ENCODE measurements around the gene ALS2CL. TPM values are rescaled to one million over a fixed set of nuclear protein-coding genes. Genes with fewer than 3 reads are reported as not detected.

The ALS2CL gene
- total RNA-seq, 1 experiment from 2014 or later: 39.6 TPM

GRCh38 chr3:46661776-46662766, 31.4 kb downstream of the ALS2CL start:
- H3K27me3 Mint-ChIP-seq (ENCODE audit: unreplicated experiment): peaks cover 41% of the 10 kb centered on the region
- no peak overlapping the region for H3K4me3 Mint-ChIP-seq (ENCODE audit: low read depth, unreplicated experiment)
- TF ChIP-seq, protein P1, sequence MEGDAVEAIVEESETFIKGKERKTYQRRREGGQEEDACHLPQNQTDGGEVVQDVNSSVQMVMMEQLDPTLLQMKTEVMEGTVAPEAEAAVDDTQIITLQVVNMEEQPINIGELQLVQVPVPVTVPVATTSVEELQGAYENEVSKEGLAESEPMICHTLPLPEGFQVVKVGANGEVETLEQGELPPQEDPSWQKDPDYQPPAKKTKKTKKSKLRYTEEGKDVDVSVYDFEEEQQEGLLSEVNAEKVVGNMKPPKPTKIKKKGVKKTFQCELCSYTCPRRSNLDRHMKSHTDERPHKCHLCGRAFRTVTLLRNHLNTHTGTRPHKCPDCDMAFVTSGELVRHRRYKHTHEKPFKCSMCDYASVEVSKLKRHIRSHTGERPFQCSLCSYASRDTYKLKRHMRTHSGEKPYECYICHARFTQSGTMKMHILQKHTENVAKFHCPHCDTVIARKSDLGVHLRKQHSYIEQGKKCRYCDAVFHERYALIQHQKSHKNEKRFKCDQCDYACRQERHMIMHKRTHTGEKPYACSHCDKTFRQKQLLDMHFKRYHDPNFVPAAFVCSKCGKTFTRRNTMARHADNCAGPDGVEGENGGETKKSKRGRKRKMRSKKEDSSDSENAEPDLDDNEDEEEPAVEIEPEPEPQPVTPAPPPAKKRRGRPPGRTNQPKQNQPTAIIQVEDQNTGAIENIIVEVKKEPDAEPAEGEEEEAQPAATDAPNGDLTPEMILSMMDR (IDR thresholded peaks at IDR 0.05; ENCODE audit: unreplicated experiment): no peak
- DNase-seq: no peak
- H3K36me3 Mint-ChIP-seq (ENCODE audit: insufficient read depth, unreplicated experiment): peaks cover 4% of the 10 kb centered on the region
- BruUV-seq (replicated peaks): no TSS peak
- CTCF ChIA-PET: no interaction called here
- H3K27ac Mint-ChIP-seq (ENCODE audit: unreplicated experiment): no peak overlapping the region
- intact Hi-C loops (cut with micrococcal nuclease; ENCODE audit: unreplicated experiment): no loop called here
- no peaks in the 10 kb centered on the region for H3K4me1 Mint-ChIP-seq (ENCODE audit: low read depth, unreplicated experiment)
- H3K9me3 Mint-ChIP-seq (ENCODE audit: low read depth, unreplicated experiment): no peaks in the 10 kb centered on the region

DNA sequence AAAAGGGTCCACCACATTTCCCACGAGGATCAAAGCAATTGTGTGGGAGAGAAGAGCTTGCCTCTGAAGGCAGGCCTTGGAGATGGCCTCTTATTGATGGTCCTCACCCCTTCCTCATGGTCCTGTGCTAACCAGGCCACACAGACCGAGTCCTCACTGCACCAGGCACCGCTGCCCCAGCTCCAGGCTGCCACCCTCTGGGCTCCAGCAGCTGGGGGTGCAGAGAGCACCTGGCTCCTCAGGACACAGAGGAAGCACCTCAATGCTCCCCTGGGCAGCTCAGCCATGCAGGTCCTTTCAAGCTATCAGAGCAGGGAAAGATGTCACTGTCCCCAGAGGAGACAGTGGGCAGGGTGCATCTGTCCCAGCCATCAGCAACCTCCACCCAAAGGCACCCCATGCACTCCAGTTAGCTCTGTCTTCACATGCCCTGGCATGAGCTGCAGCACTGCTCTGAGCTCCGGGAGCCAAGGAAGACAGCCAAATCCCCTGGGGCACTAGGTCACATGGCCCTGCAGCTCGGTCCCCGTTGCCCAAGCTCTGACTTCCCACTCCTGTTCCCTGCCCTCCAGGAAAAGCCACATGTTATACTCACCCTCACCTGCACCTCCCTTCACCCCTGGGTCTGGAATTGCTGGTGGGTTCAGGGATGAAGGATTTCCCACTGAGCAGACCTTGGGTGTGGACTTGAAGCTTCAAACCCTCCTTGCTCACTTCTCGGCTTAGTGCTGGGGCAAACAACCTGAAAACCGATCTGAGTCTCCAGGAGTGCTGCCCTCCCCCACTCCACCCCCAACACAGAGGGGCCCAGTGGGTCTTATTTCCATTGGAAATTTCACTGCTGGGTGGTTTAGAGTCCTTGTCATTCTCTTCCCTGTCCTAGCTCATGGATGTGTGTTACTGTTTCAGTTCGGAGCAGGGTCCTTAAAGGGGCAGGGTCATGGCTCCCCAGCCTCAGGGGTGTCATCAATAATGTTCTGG, 32.6 kb downstream of the ALS2CL start:
- Mint-ChIP-seq H3K27ac (ENCODE audit: unreplicated experiment) (no peak overlapping the region), H3K4me3 (ENCODE audit: low read depth, unreplicated experiment) (no peak overlapping the region), H3K27me3 (ENCODE audit: unreplicated experiment) (peaks cover 31% of the 10 kb centered on the region), H3K9me3 (ENCODE audit: low read depth, unreplicated experiment) (no peaks in the 10 kb centered on the region), H3K36me3 (ENCODE audit: insufficient read depth, unreplicated experiment) (no peaks in the 10 kb centered on the region), H3K4me1 (ENCODE audit: low read depth, unreplicated experiment) (no peaks in the 10 kb centered on the region)
- CTCF ChIA-PET: interaction anchor here (1.1 kb wide), 1 partner anchor 172 kb away, joined by 4 read pairs; no protein-coding TSS in a partner anchor
- TF ChIP-seq, protein P1 (IDR thresholded peaks at IDR 0.05; ENCODE audit: unreplicated experiment): no peak
- no TSS peak for BruUV-seq (replicated peaks)
- intact Hi-C loops (cut with micrococcal nuclease; ENCODE audit: unreplicated experiment): no loop called here
- DNase-seq: no peak

DNA sequence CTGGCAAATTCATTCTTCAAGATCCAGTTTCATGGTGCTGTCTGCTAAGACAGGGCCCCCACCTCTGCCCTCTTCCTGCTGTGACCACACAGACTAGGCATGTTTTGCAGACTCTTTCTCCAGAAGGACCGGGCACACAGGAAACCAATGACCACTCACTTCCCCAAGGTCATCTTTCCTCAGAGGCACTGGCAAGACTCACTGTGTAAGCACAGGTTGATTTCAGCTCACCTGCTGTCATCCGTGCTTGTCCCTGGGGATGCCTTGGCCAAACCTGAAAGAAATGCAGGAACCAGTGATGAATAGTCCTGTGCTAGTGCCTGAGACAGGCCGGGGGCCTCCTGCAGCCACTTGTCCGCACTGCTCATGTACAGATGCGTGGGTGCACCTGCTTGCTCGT, 33.5 kb downstream of the ALS2CL start:
- intact Hi-C loops (cut with micrococcal nuclease; ENCODE audit: unreplicated experiment): no loop called here
- Mint-ChIP-seq H3K4me1 (ENCODE audit: low read depth, unreplicated experiment) (no peaks in the 10 kb centered on the region), H3K4me3 (ENCODE audit: low read depth, unreplicated experiment) (no peak overlapping the region), H3K9me3 (ENCODE audit: low read depth, unreplicated experiment) (no peaks in the 10 kb centered on the region), H3K27me3 (ENCODE audit: unreplicated experiment) (peaks cover 37% of the 10 kb centered on the region), H3K27ac (ENCODE audit: unreplicated experiment) (no peak overlapping the region), H3K36me3 (ENCODE audit: insufficient read depth, unreplicated experiment) (no peaks in the 10 kb centered on the region)
- DNase-seq: no peak
- no TSS peak for BruUV-seq (replicated peaks)
- TF ChIP-seq, protein P1 (IDR thresholded peaks at IDR 0.05; ENCODE audit: unreplicated experiment): no peak
- CTCF ChIA-PET: interaction anchor here (1.1 kb wide), 1 partner anchor 171 kb away, joined by 4 read pairs; no protein-coding TSS in a partner anchor

DNA sequence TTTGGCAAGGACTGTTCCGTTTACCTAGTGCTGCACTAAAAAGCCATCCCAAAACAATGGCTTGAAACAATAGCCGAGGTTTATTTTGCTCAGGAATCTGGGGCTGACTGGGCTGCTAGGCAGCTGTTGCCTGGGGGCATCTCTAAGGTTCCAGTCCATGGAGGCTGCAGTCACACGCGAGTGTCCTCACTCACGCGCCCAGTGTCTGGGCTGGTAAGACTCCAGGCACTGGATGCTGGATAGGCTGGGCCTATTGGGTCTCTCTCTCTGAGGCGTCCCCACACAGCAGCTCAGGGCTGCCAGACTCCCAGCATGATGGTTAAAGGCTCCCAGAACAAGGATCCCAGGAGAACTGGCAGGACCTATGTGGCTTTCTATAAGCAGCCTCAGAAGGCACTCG, 34.2 kb downstream of the ALS2CL start:
- peaks cover 44% of the 10 kb centered on the region for H3K27me3 Mint-ChIP-seq (ENCODE audit: unreplicated experiment)
- intact Hi-C loops (cut with micrococcal nuclease; ENCODE audit: unreplicated experiment): no loop called here
- no peaks in the 10 kb centered on the region for H3K36me3 Mint-ChIP-seq (ENCODE audit: insufficient read depth, unreplicated experiment)
- no peaks in the 10 kb centered on the region for H3K9me3 Mint-ChIP-seq (ENCODE audit: low read depth, unreplicated experiment)
- no peak overlapping the region for H3K4me3 Mint-ChIP-seq (ENCODE audit: low read depth, unreplicated experiment)
- TF ChIP-seq, protein P1 (IDR thresholded peaks at IDR 0.05; ENCODE audit: unreplicated experiment): no peak
- CTCF ChIA-PET: no interaction called here
- no peak for DNase-seq
- no peaks in the 10 kb centered on the region for H3K4me1 Mint-ChIP-seq (ENCODE audit: low read depth, unreplicated experiment)
- H3K27ac Mint-ChIP-seq (ENCODE audit: unreplicated experiment): no peak overlapping the region
- no TSS peak for BruUV-seq (replicated peaks)

Measured in Calu3 (cell line).